Breast epithelium (tissue), 4 donors: Measurements from ENCODE around the gene UGT1A7. TPM values are rescaled to one million over a fixed set of nuclear protein-coding genes. Genes with fewer than 3 reads are reported as not detected.

Source experiments
- DNase-seq, 2 donors: peaks; one replicate each; pipeline ENCODE4 v3.0.0-alpha.2; 2019; ENCODE audit warnings: low spot score in 2 of 2
- H3K27ac ChIP-seq, 2 donors: fragments of 200-600 bp; sonication (generic) in 1 of 2; one replicate each; pipeline ENCODE4 v1.5.1; 2016 to 2019; ENCODE audit warnings: mild to moderate bottlenecking in 1 of 2
- H3K27me3 ChIP-seq, 2 donors: fragments of 200-600 bp; sonication (generic) in 1 of 2; one replicate each; pipeline versions ENCODE4 v1.5.1 to v1.6.0; 2017 to 2019; ENCODE audit warnings: control low read depth in 1 of 2, mild to moderate bottlenecking in 1 of 2
- H3K36me3 ChIP-seq: fragments of 200-600 bp; one replicate; pipeline ENCODE4 v1.5.1; 2019
- H3K4me1 ChIP-seq, 2 donors: fragments of 200-600 bp; sonication (generic); one replicate each; pipeline ENCODE4 v1.5.1; 2016 to 2019; ENCODE audit warnings: control low read depth in 1 of 2
- H3K4me3 ChIP-seq, 3 donors: fragments of 200-600 bp; sonication (generic); 1 replicate in 2 of 3; 2 replicates in 1 of 3; pipeline ENCODE4 v1.5.1; 2016 to 2019; ENCODE audit warnings: mild to moderate bottlenecking in 3 of 3, moderate library complexity in 2 of 3
- H3K9me3 ChIP-seq, 2 donors: fragments of 200-600 bp; sonication (generic) in 1 of 2; one replicate each; pipeline ENCODE4 v1.5.1; 2016 to 2019; ENCODE audit warnings: control low read depth in 1 of 2
- CTCF ChIP-seq, 3 donors: fragments of 450-650 bp; IDR thresholded peaks; one replicate each; pipeline ENCODE4 v1.5.1; 2016 to 2017; ENCODE audit warnings: antibody characterized with exemption in 3 of 3, mild to moderate bottlenecking in 3 of 3, moderate library complexity in 3 of 3
- POLR2A ChIP-seq: fragments of 450-650 bp; IDR thresholded peaks from one replicate; pipeline ENCODE4 v1.6.1; 2016; ENCODE audit warnings: antibody characterized with exemption, mild to moderate bottlenecking, moderate library complexity
- POLR2AphosphoS5 ChIP-seq, 3 donors: sonication (generic); formaldehyde crosslinking; IDR thresholded peaks; one replicate each; pipeline ENCODE4 v1.6.1; 2017; ENCODE audit warnings: antibody characterized with exemption in 3 of 3
- intact Hi-C: fragments of 100-400 bp; cut with DNase I; formaldehyde crosslinking; loops from one replicate; pipeline ENCODE4 v1.15.1; 2023; ENCODE audit warnings: low total_unique reads
- total RNA-seq, 3 donors: library from RNA; depleted of rRNA; stranded (reverse); fragments of >200 nt; gene quantifications; one replicate each; pipeline ENCODE4 v1.1.0, GENCODE V29; 2016

UGT1A7 gene
- total RNA-seq, 3 donors from 2014 or later = not detected

DNA sequence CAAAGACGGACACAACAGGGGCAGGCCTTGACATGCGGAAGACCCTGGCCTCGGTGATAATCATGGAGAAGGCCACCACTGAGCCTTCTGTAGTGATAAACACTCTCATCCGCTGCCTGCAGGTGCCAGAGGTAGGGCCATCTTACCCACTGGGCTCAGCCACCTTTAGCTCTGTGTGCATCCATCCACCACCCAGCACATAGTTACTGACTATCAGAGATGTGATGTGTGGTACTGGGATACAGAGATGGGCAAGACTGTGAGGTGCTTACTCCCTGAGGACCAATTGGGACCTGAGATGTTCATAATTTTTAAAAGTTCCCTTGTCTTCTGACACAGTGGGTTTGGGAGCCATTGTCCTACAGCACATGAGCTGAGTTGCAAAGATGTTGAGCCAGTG is 98.0 kb downstream of the UGT1A7 start:
- no peaks in the 10 kb centered on the region for H3K36me3 ChIP-seq
- H3K4me1 ChIP-seq = no peaks in the 10 kb centered on the region
- no peak overlapping the region for H3K27ac ChIP-seq
- no peaks in the 10 kb centered on the region for H3K27me3 ChIP-seq
- H3K4me3 ChIP-seq = no peak overlapping the region
- DNase-seq = no peak
- H3K9me3 ChIP-seq = peaks cover 0 to 6% of the 10 kb centered on the region in 2 donors
- TF ChIP-seq CTCF (IDR thresholded peaks at IDR 0.05) (no peak), POLR2A (no peak), POLR2AphosphoS5 (IDR thresholded peaks at IDR 0.05) (no peak)
- intact Hi-C loops = no loop called here

DNA sequence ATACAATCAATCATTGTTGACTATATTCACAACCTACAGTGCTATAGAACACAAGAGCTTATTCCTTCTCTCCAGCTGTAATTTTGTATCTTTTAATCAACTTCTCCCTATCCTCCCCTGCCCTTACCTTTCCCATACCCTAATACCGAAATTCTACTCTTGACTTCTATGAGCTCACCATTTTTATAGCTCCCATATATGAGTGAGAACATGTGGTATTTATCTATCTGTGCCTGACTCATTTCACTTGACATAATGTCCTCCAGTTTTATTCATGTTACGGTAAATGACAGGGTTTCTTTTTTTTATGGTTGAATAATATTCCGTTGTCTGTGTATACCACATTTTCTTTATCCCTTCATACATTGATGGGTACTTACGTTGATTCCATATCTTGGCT is 99.1 kb downstream of the UGT1A7 start:
- no peaks in the 10 kb centered on the region for H3K4me1 ChIP-seq
- no peaks in the 10 kb centered on the region for H3K36me3 ChIP-seq
- no peak for DNase-seq
- H3K27ac ChIP-seq = no peak overlapping the region
- no peak overlapping the region for H3K4me3 ChIP-seq
- H3K9me3 ChIP-seq = peaks cover 0 to under 1% of the 10 kb centered on the region in 2 donors
- TF ChIP-seq POLR2AphosphoS5 (IDR thresholded peaks at IDR 0.05) = no peak
- no peak for TF ChIP-seq POLR2A
- no peak for TF ChIP-seq CTCF (IDR thresholded peaks at IDR 0.05)
- intact Hi-C loops = no loop called here
- no peaks in the 10 kb centered on the region for H3K27me3 ChIP-seq

DNA sequence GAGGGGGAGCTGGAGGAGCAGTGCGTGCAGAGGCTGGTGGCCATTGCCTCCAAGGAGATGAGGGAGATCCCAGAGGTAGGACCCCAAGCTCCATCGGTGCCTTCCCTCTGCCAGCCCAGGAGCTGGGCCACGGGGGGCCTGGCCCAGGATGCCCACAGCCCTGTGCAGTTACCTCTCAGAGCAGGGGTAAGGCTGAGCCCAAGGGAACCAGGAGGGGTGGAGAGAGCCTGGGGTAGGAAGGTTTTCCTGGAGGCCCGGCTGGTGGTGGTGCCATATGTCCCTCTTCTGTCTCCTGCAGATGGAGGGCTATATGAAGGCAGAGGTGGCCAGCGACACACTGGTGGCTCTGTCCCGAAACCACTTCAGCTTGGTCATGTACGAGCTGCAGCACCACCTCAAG is 107.9 kb downstream of the UGT1A7 start:
- no peaks in the 10 kb centered on the region for H3K36me3 ChIP-seq
- DNase-seq = no peak
- H3K4me1 ChIP-seq = no peaks in the 10 kb centered on the region
- no peak overlapping the region for H3K4me3 ChIP-seq
- no peaks in the 10 kb centered on the region for H3K27me3 ChIP-seq
- TF ChIP-seq POLR2AphosphoS5 (IDR thresholded peaks at IDR 0.05) = no peak
- no peak for TF ChIP-seq CTCF (IDR thresholded peaks at IDR 0.05)
- TF ChIP-seq POLR2A = no peak
- intact Hi-C loops = no loop called here
- H3K9me3 ChIP-seq = no peaks in the 10 kb centered on the region
- no peak overlapping the region for H3K27ac ChIP-seq

DNA sequence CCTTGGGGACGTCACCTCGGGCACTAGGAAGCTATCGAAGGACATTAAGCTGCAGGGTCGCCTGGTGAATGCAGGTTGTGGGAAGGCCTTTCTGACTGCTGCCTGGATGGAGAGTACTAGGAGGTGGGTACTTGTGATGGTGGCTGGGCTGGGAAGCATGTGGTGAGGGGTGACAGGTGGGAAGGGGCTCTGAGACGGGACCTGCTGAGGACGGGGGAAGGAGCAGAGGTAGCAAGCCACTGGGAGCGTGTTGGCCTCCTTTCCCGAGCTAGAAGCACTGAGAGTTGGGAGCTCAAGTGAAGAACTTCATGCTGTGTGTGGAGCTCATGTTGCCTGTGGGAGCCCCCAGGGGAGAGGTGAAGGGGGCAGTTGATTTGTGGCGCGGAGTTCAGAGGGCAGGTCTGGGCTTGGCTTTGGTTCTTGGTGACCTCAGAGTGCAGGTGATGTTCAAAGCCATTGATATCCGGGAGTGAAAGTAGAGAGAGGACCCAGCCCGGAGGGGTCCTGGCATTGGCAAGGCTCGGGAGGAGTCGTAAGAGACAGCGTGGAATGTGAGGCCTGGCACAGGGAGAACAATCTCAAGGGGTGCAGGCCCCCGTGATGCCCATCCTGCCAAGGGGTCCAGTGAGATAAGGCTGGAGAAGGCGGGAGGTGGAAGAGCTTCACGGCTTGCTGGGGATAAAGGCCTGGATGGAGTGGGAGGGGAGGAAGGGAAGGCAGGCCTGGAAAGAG is 109.6 kb downstream of the UGT1A7 start:
- Histone ChIP-seq H3K27me3 (no peaks in the 10 kb centered on the region), H3K36me3 (no peaks in the 10 kb centered on the region), H3K27ac (no peak overlapping the region), H3K9me3 (no peaks in the 10 kb centered on the region), H3K4me1 (no peaks in the 10 kb centered on the region), H3K4me3 (no peak overlapping the region)
- no peak for DNase-seq
- intact Hi-C loops = no loop called here
- TF ChIP-seq POLR2A = no peak
- no peak for TF ChIP-seq POLR2AphosphoS5 (IDR thresholded peaks at IDR 0.05)
- TF ChIP-seq CTCF (IDR thresholded peaks at IDR 0.05) = no peak

DNA sequence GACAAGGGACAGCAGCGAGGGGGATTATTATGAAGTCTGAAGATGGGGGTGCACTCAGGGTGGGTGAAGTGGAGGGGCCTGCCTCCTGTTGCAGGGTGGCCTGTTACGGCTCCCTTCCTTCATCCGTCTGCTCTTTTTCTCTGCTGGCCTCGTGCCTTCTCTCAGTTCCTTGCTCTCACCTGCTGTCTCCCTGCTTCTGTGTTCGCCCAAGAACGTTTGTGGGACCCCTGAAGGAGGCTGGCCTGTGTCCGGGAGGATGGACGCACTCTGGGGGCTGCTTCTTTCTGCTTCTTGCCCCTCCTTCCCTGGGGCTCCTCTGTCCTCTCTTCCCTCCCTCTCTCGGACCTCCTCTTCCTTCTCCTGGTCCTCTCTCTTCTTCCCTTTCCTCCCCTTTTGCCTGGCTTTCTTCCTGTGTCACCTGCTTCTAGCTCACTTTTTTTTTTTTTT is 110.2 kb downstream of the UGT1A7 start:
- Histone ChIP-seq H3K4me3 (no peak overlapping the region), H3K27me3 (no peaks in the 10 kb centered on the region), H3K27ac (no peak overlapping the region), H3K4me1 (no peaks in the 10 kb centered on the region), H3K36me3 (no peaks in the 10 kb centered on the region), H3K9me3 (no peaks in the 10 kb centered on the region)
- intact Hi-C loops = no loop called here
- no peak for DNase-seq
- TF ChIP-seq CTCF (IDR thresholded peaks at IDR 0.05) (no peak), POLR2AphosphoS5 (IDR thresholded peaks at IDR 0.05) (no peak), POLR2A (no peak)
